Fibroblast of gingiva (primary cell): Measurements from ENCODE around the gene ZNF81.
"Not testable (repeated sequence)": the region's sequence is repeated elsewhere in the genome, so short reads cannot be mapped to it uniquely, and the experiment has no call there.

ENCODE experiments used
- DNase-seq: peaks from one replicate; pipeline ENCODE4 v3.0.0-alpha.2; 2011; ENCODE audit warnings: low read depth

Gene ZNF81

GRCh38 chrX:47836164-47837072, at the start of gene ZNF81:
Gene ZNF81 (plus strand): TSS chrX:47836902. CDS start chrX:47846268, 9,366 bp downstream.
- peak; percentile 95 for DNase-seq

GRCh38 chrX:47796433-47796906, 40.2 kb upstream of the ZNF81 start:
- peak; percentile 65 for DNase-seq

GRCh38 chrX:47797084-47797483, 39.6 kb upstream of the ZNF81 start:
- DNase-seq, result no peak

GRCh38 chrX:47798861-47799260, 37.8 kb upstream of the ZNF81 start:
- no peak for DNase-seq

- DNase-seq, result peak; percentile 9
These were observed 34.1 kb upstream of the ZNF81 start for GRCh38 chrX:47802589-47802988.

GRCh38 chrX:47803103-47803502, 33.6 kb upstream of the ZNF81 start:
- DNase-seq, result not testable (repeated sequence)

- DNase-seq, result no peak
These were observed 32.4 kb upstream of the ZNF81 start for GRCh38 chrX:47804315-47804714.

GRCh38 chrX:47805844-47806243, 30.9 kb upstream of the ZNF81 start:
- DNase-seq, result not testable (repeated sequence)

- not testable (repeated sequence) for DNase-seq
These were observed 30.1 kb upstream of the ZNF81 start for GRCh38 chrX:47806415-47807271.

- not testable (repeated sequence) for DNase-seq
These were observed 29.5 kb upstream of the ZNF81 start for GRCh38 chrX:47807272-47807538.

GRCh38 chrX:47807548-47807947, 29.2 kb upstream of the ZNF81 start:
- DNase-seq, result no peak

- no peak for DNase-seq
These were observed 27.6 kb upstream of the ZNF81 start for GRCh38 chrX:47808904-47809788.

GRCh38 chrX:47814851-47815250, 21.9 kb upstream of the ZNF81 start:
- no peak for DNase-seq

GRCh38 chrX:47815901-47816845, 20.5 kb upstream of the ZNF81 start:
- no peak for DNase-seq

GRCh38 chrX:47817421-47817820, 19.3 kb upstream of the ZNF81 start:
- no peak for DNase-seq

- no peak for DNase-seq
These were observed 18.8 kb upstream of the ZNF81 start for GRCh38 chrX:47817897-47818296.

- DNase-seq, result no peak
These were observed 7.7 kb upstream of the ZNF81 start for GRCh38 chrX:47828984-47829383.

- DNase-seq, result no peak
These were observed 4.9 kb upstream of the ZNF81 start for GRCh38 chrX:47831788-47832187.

- no peak for DNase-seq
These were observed 1.7 kb downstream of the ZNF81 start for GRCh38 chrX:47838361-47838760.

- no peak for DNase-seq
These were observed 3.4 kb downstream of the ZNF81 start for GRCh38 chrX:47840111-47840510.

GRCh38 chrX:47843363-47843762, 6.7 kb downstream of the ZNF81 start:
- no peak for DNase-seq
